Esophagus muscularis mucosa (tissue), 4 donors: ENCODE data around the gene EPHB2. TPM values are rescaled to one million over a fixed set of nuclear protein-coding genes. Genes with fewer than 3 reads are reported as not detected.

Experiments
- DNase-seq: peaks from one replicate; pipeline ENCODE4 v3.0.0-alpha.2; 2017; ENCODE audit errors: extremely low spot score
- H3K27ac ChIP-seq, 4 donors: fragments of 200-600 bp; sonication (generic); replicated peaks in 1 of 4; 1 replicate in 3 of 4; 2 replicates in 1 of 4; pipeline ENCODE4 v1.5.1; 2016 to 2019; ENCODE audit warnings: mild to moderate bottlenecking in 1 of 4
- H3K27me3 ChIP-seq, 4 donors: fragments of 200-600 bp; sonication (generic); one replicate each; pipeline versions ENCODE4 v1.5.1 to v1.6.0; 2016 to 2019
- H3K36me3 ChIP-seq, 4 donors: fragments of 200-600 bp; sonication (generic); one replicate each; pipeline ENCODE4 v1.5.1; 2016 to 2019
- H3K4me1 ChIP-seq, 4 donors: fragments of 200-600 bp; sonication (generic); one replicate each; pipeline ENCODE4 v1.5.1; 2016 to 2019
- H3K4me3 ChIP-seq, 4 donors: fragments of 200-600 bp; sonication (generic); 1 replicate in 2 of 4; 2 replicates in 2 of 4; pipeline ENCODE4 v1.5.1; 2016 to 2019; ENCODE audit warnings: mild to moderate bottlenecking in 4 of 4, moderate library complexity in 1 of 4
- H3K9me3 ChIP-seq, 4 donors: fragments of 200-600 bp; sonication (generic); 1 replicate in 3 of 4; 2 replicates in 1 of 4; pipeline ENCODE4 v1.5.1; 2016 to 2019
- CTCF ChIP-seq, 3 experiments: fragments of 200-600 bp in 2 of 3; fragments of 450-650 bp in 1 of 3; sonication (generic) in 2 of 3; IDR thresholded peaks; one replicate each; pipeline ENCODE4 v1.5.1; 2017 to 2019; ENCODE audit warnings: antibody characterized with exemption in 3 of 3, mild to moderate bottlenecking in 2 of 3, moderate library complexity in 1 of 3
- EP300 ChIP-seq: sonication (generic); formaldehyde crosslinking; IDR thresholded peaks from one replicate; pipeline ENCODE4 v1.6.1; 2017; ENCODE audit warnings: antibody characterized with exemption
- POLR2A ChIP-seq: fragments of 450-650 bp; IDR thresholded peaks from one replicate; pipeline ENCODE4 v1.6.1; 2017; ENCODE audit warnings: antibody characterized with exemption, moderate library complexity, mild to moderate bottlenecking, low read depth
- POLR2AphosphoS5 ChIP-seq, 2 donors: sonication (generic); formaldehyde crosslinking; IDR thresholded peaks; one replicate each; pipeline ENCODE4 v1.6.1; 2017; ENCODE audit warnings: antibody characterized with exemption in 2 of 2
- WGBS: methylation state at CpG from one replicate; pipeline ENCODE4 v1.1.5; 2018; 5-methylcytosine and 5-hydroxymethylcytosine counted together
- intact Hi-C: fragments of 100-400 bp; cut with DNase I; formaldehyde crosslinking; loops from one replicate; pipeline ENCODE4 v1.15.1; 2023
- total RNA-seq, 4 donors: library from RNA; depleted of rRNA; stranded (reverse); fragments of >200 nt; gene quantifications; one replicate each; pipeline versions ENCODE4 v1.1.0 to v1.2.1, GENCODE V29; 2016

The EPHB2 gene
- total RNA-seq, 4 donors from 2014 or later = 1.5 to 3.3 (median 1.9) TPM

GRCh38 chr1:22949822-22950331 lies 239.2 kb downstream of the EPHB2 start:
- no peaks in the 10 kb centered on the region for H3K9me3 ChIP-seq
- no peak for DNase-seq
- TF ChIP-seq EP300 = no peak
- TF ChIP-seq POLR2A = no peak
- no peak for TF ChIP-seq CTCF (IDR thresholded peaks at IDR 0.05)
- TF ChIP-seq POLR2AphosphoS5 (IDR thresholded peaks at IDR 0.05) = no peak
- no peak overlapping the region for H3K4me3 ChIP-seq
- intact Hi-C loops = no loop called here
- 50% methylated on average over 5 of the region's 5 CpGs for WGBS
- no peaks in the 10 kb centered on the region for H3K36me3 ChIP-seq
- H3K27me3 ChIP-seq = peaks cover 0 to 66% (median 21%) of the 10 kb centered on the region in 4 donors
- peaks cover 0 to 10% (median 9%) of the 10 kb centered on the region in 4 donors for H3K4me1 ChIP-seq
- H3K27ac ChIP-seq = no peak overlapping the region

DNA sequence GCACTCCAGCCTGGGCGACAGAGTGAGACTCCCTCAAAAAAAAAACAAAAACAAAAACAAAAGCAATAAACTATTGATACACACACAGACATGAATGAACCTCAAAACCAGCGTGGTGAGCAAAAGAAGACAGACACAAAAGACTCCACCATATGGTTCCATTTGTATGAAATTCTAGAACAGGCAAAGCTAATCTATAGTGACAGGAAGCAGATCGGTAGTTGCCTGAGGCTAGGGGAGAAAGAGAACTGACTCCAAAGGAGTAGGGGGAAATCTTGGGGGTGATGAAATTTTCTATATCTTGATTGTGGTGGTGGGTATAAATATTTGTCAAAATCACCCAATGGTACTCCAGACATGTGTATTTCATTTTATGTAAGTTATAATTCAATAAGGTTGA lies 241.2 kb downstream of the EPHB2 start:
- intact Hi-C loops = no loop called here
- Histone ChIP-seq H3K9me3 (no peaks in the 10 kb centered on the region), H3K27ac (no peak overlapping the region), H3K4me1 (peaks cover 0 to 10% (median 9%) of the 10 kb centered on the region in 4 donors), H3K27me3 (peaks cover 0 to 68% (median 21%) of the 10 kb centered on the region in 4 donors), H3K4me3 (no peak overlapping the region), H3K36me3 (no peaks in the 10 kb centered on the region)
- no peak for TF ChIP-seq POLR2AphosphoS5 (IDR thresholded peaks at IDR 0.05)
- no peak for DNase-seq
- 76% methylated on average over 3 of the region's 3 CpGs for WGBS

GRCh38 chr1:22952694-22953056 lies 242.0 kb downstream of the EPHB2 start:
- Histone ChIP-seq H3K4me1 (peaks cover 0 to 10% (median 9%) of the 10 kb centered on the region in 4 donors), H3K36me3 (no peaks in the 10 kb centered on the region), H3K9me3 (no peaks in the 10 kb centered on the region), H3K27me3 (peaks cover 0 to 64% (median 21%) of the 10 kb centered on the region in 4 donors), H3K4me3 (no peak overlapping the region), H3K27ac (no peak overlapping the region)
- no peak for TF ChIP-seq POLR2AphosphoS5 (IDR thresholded peaks at IDR 0.05)
- no peak for TF ChIP-seq CTCF (IDR thresholded peaks at IDR 0.05)
- no peak for TF ChIP-seq POLR2A
- TF ChIP-seq EP300 = no peak
- no peak for DNase-seq
- intact Hi-C loops = no loop called here
- 86% methylated on average over 4 of the region's 5 CpGs for WGBS

DNA sequence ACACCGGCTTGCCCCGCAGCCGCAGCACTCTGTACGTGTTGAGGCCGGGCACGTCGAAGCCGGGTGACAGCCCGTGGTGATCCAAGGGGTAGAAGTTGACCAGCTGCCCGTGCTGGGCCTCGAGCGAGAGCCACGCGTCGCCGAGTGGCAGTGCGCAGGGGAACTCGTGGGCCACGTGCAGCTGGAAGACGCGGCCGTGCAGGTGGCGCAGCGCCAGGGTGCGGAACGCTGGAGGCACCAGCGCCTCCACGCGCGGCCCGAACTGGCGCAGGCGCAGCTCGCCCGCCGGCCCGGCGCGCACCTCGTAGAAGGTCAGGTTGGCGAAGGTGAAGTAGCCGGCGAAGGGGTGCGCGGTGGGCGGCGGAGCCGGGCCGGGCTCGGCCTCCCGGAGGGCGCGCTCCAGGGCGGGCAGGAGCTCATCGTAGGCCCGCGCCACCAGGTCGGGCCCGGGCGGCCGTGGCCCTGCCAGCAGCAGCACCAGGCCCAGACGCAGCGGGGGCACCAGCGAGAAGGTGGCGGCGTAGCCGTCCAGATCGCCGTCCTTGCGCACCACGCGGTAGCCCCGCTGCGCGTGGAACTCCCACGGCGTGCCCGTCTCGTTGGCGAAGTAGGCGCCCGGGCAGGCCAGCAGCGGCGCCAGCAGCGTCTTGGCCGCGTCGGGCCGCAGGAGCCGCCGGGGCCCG lies 242.6 kb downstream of the EPHB2 start:
- H3K4me3 ChIP-seq = peak overlapping the region in 1 of 4 donors; percentile 7
- peaks cover 0 to 61% (median 22%) of the 10 kb centered on the region in 4 donors for H3K27me3 ChIP-seq
- 10% methylated on average over 27 of the region's 92 CpGs for WGBS

More for the DNA sequence above, 242.6 kb downstream of the EPHB2 start:
- H3K4me1 ChIP-seq = peaks cover 0 to 10% (median 9%) of the 10 kb centered on the region in 4 donors
- intact Hi-C loops = no loop called here
- no peaks in the 10 kb centered on the region for H3K9me3 ChIP-seq
- no peak for DNase-seq
- no peaks in the 10 kb centered on the region for H3K36me3 ChIP-seq
- H3K27ac ChIP-seq = no peak overlapping the region
- TF ChIP-seq EP300 (no peak), CTCF (IDR thresholded peaks at IDR 0.05) (no peak), POLR2AphosphoS5 (IDR thresholded peaks at IDR 0.05) (no peak), POLR2A (no peak)
